H1 (cell line): ENCODE data around the gene GPR39. TPM values are rescaled to one million over a fixed set of nuclear protein-coding genes. Genes with fewer than 3 reads are reported as not detected.
A peak's percentile ranks its signal among the peaks of the same experiment; 100 is the strongest.

Experiments used
- ASH2L ChIP-seq: fragments of 200-600, 300-600 bp; sonication (generic); IDR thresholded peaks from one replicate; pipeline ENCODE4 v1.7.1; 2017; ENCODE audit warnings: low read length
- BRCA1 ChIP-seq: IDR thresholded peaks from 2 replicates; pipeline ENCODE4 v1.6.1; 2012; ENCODE audit warnings: low read depth, low read length, improper control_type of control experiment
- HDAC6 ChIP-seq: IDR thresholded peaks from one replicate; pipeline ENCODE4 v1.7.1; 2012; ENCODE audit warnings: low read depth, mild to moderate bottlenecking, inconsistent platforms, low read length, moderate library complexity
- MAX ChIP-seq: IDR thresholded peaks from 2 replicates; pipeline ENCODE4 v1.6.1; 2012; ENCODE audit warnings: inconsistent platforms
- POLR2AphosphoS5 ChIP-seq: IDR thresholded peaks from 2 replicates; pipeline ENCODE4 v1.6.1; 2011; ENCODE audit warnings: low read depth, low read length
- TBP ChIP-seq: IDR thresholded peaks from 2 replicates; pipeline ENCODE4 v1.6.1; 2011; ENCODE audit warnings: low read depth, low read length, improper control_type of control experiment
- polyA plus RNA-seq, 7 experiments: library from polyadenylated mRNA; depleted of rRNA in 3 of 7; stranded (reverse) in 5 of 7; unstranded in 2 of 7; fragments of >200 nt in 5 of 7; fragments of 200-250 nt in 2 of 7; gene quantifications; 1 replicate in 5 of 7; 2 replicates in 1 of 7; 4 replicates in 1 of 7; pipeline versions ENCODE4 v1.2.1 to v1.2.3, GENCODE V29; 2011 to 2013; ENCODE audit warnings: missing spikeins in 2 of 7, mixed read lengths in 2 of 7
- total RNA-seq: library from RNA; stranded (reverse); fragmentation: NEBNext Ultra II Directional; extraction: Animal tissue kit (Norgen Biotek cat#: 25700); gene quantifications from 2 replicates; pipeline ENCODE4 v1.2.1, GENCODE V29; 2021
- TF ChIP-seq, protein P1 (sequence below): IDR thresholded peaks from 2 replicates; pipeline ENCODE4 v1.6.1; 2011; ENCODE audit warnings: low read length, improper control_type of control experiment

The GPR39 gene
- total and polyA plus RNA-seq, 2 of the 8 experiments (the other 6 are each of a cell fraction or from before 2014, with no cell fraction given), result 0.63 to 2.7 TPM

GRCh38 chr2:132668987-132669907 is 252.6 kb downstream of the GPR39 start (continued):
- TF ChIP-seq, protein P1, sequence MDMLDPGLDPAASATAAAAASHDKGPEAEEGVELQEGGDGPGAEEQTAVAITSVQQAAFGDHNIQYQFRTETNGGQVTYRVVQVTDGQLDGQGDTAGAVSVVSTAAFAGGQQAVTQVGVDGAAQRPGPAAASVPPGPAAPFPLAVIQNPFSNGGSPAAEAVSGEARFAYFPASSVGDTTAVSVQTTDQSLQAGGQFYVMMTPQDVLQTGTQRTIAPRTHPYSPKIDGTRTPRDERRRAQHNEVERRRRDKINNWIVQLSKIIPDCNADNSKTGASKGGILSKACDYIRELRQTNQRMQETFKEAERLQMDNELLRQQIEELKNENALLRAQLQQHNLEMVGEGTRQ, result no peak
- peak; percentile 73 for TF ChIP-seq MAX
- no peak for TF ChIP-seq ASH2L
- no peak for TF ChIP-seq BRCA1
- TF ChIP-seq TBP, result no peak
- no peak for TF ChIP-seq HDAC6
- no peak for TF ChIP-seq POLR2AphosphoS5
